MM.1S (cell line): ENCODE measurements around the gene CHST5.

Experiments used
- EZH2 ChIP-seq: fragments of 300-600 bp; sonication (generic); optimal IDR thresholded peaks from 2 replicates; pipeline ENCODE3; 2017; ENCODE audit warnings: low read depth, mild to moderate bottlenecking, antibody characterized with exemption, low read length, mixed read lengths
- EZH2phosphoT487 ChIP-seq: fragments of 300-600 bp; sonication (generic); IDR thresholded peaks from 2 replicates; pipeline ENCODE4 v1.6.1; 2018; ENCODE audit warnings: antibody characterized with exemption, low read length
- TF ChIP-seq, protein P1 (sequence below): fragments of 300-600 bp; sonication (generic); IDR thresholded peaks from 2 replicates; pipeline ENCODE4 v1.5.1; 2016; ENCODE audit warnings: antibody characterized with exemption, low read length, mixed read lengths

DNA sequence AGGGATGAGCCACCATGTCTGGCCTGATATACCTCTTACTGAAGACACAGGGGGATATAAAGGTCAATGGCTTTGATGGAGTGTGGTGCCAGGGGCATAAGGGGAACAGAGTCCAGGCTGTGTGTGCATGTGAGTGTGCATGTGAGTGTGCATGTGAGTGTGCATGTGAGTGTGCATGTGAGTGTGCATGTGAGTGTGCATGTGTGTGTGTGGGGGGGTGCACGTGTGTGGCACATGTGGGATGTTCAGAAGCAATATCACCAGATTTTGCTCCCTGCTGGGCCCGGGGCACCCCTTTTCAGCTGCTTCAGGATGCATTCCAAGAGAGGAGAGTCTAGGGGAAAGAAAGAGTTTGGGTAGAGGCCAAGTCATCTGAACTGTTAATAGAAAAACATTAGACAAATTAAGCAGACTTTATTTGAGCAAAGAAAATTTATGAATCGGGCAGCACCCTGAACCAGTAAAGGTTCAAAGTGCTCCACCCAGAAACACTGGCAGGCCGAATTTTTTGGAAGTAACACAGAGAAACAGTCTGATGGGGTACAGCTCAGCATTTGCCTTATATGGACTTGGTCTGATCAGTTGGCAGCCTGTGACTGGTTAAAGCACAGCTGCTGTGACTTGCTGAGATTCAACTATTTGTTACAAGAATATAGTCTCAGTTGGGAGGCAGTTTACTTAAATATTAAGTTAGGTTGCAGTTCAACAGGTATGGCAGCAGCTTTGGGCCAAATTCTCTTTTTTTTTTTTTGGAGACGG is 9.7 kb downstream of the CHST5 start:
- TF ChIP-seq, protein P1, sequence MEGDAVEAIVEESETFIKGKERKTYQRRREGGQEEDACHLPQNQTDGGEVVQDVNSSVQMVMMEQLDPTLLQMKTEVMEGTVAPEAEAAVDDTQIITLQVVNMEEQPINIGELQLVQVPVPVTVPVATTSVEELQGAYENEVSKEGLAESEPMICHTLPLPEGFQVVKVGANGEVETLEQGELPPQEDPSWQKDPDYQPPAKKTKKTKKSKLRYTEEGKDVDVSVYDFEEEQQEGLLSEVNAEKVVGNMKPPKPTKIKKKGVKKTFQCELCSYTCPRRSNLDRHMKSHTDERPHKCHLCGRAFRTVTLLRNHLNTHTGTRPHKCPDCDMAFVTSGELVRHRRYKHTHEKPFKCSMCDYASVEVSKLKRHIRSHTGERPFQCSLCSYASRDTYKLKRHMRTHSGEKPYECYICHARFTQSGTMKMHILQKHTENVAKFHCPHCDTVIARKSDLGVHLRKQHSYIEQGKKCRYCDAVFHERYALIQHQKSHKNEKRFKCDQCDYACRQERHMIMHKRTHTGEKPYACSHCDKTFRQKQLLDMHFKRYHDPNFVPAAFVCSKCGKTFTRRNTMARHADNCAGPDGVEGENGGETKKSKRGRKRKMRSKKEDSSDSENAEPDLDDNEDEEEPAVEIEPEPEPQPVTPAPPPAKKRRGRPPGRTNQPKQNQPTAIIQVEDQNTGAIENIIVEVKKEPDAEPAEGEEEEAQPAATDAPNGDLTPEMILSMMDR, result no peak
- no peak for TF ChIP-seq EZH2phosphoT487
- no peak for TF ChIP-seq EZH2
